ENCODE data around the gene EXOG.

- no peak for TF ChIP-seq CTCF (IDR thresholded peaks at IDR 0.05)
- TF ChIP-seq POLR2A (IDR thresholded peaks at IDR 0.05) = no peak
Measured at GRCh38 chr3:38548154-38548931, 52.2 kb downstream of the EXOG start.

Measured in lower leg skin (tissue), 3 donors.